ENCODE measurements around the gene NKAIN2. TPM values are rescaled to one million over a fixed set of nuclear protein-coding genes. Genes with fewer than 3 reads are reported as not detected.

The NKAIN2 gene
- total RNA-seq, 2 donors from 2014 or later = 0.68 TPM; not detected in 1

GRCh38 chr6:124490122-124490521, 686.5 kb downstream of the NKAIN2 start:
- no peaks in the 10 kb centered on the region for H3K9me3 ChIP-seq
- no peaks in the 10 kb centered on the region for H3K4me1 ChIP-seq (replicated peaks)
- no peak overlapping the region for H3K27ac ChIP-seq
- 51% methylated on average over 1 of the region's 1 CpG for WGBS
- DNase-seq (ENCODE audit: low spot score) = no peak
- intact Hi-C loops (cut with DNase I) = no loop called here
- TF ChIP-seq CTCF (IDR thresholded peaks at IDR 0.05) (no peak), POLR2AphosphoS5 (IDR thresholded peaks at IDR 0.05) (no peak), POLR2A (IDR thresholded peaks at IDR 0.05) (no peak)
- no peaks in the 10 kb centered on the region for H3K36me3 ChIP-seq
- H3K4me3 ChIP-seq = no peak overlapping the region
- no peaks in the 10 kb centered on the region for H3K27me3 ChIP-seq (replicated peaks; ENCODE audit: insufficient read depth)

- Histone ChIP-seq H3K27ac (no peak overlapping the region), H3K4me1 (replicated peaks) (no peaks in the 10 kb centered on the region), H3K27me3 (replicated peaks; ENCODE audit: insufficient read depth) (no peaks in the 10 kb centered on the region), H3K36me3 (no peaks in the 10 kb centered on the region), H3K9me3 (no peaks in the 10 kb centered on the region), H3K4me3 (no peak overlapping the region)
- no peak for TF ChIP-seq POLR2AphosphoS5 (IDR thresholded peaks at IDR 0.05)
- TF ChIP-seq CTCF (IDR thresholded peaks at IDR 0.05) = no peak
- TF ChIP-seq POLR2A (IDR thresholded peaks at IDR 0.05) = no peak
- DNase-seq (ENCODE audit: low spot score) = no peak
- 49% methylated on average over 1 of the region's 1 CpG for WGBS
- intact Hi-C loops (cut with DNase I) = no loop called here
Observed at GRCh38 chr6:124493259-124493658, 689.6 kb downstream of the NKAIN2 start.

- TF ChIP-seq POLR2AphosphoS5 (IDR thresholded peaks at IDR 0.05) (no peak), CTCF (IDR thresholded peaks at IDR 0.05) (no peak), POLR2A (IDR thresholded peaks at IDR 0.05) (no peak)
Observed at GRCh38 chr6:124494956-124495664, 691.4 kb downstream of the NKAIN2 start.

GRCh38 chr6:124495665-124496190, 692.1 kb downstream of the NKAIN2 start:
- no peak for TF ChIP-seq POLR2A (IDR thresholded peaks at IDR 0.05)
- TF ChIP-seq POLR2AphosphoS5 (IDR thresholded peaks at IDR 0.05) = no peak
- TF ChIP-seq CTCF (IDR thresholded peaks at IDR 0.05) = no peak
- Histone ChIP-seq H3K4me3 (no peak overlapping the region), H3K36me3 (no peaks in the 10 kb centered on the region), H3K9me3 (no peaks in the 10 kb centered on the region), H3K27ac (no peak overlapping the region), H3K4me1 (replicated peaks) (no peaks in the 10 kb centered on the region), H3K27me3 (replicated peaks; ENCODE audit: insufficient read depth) (no peaks in the 10 kb centered on the region)
- intact Hi-C loops (cut with DNase I) = no loop called here
- 85% methylated on average over 2 of the region's 2 CpGs for WGBS
- no peak for DNase-seq (ENCODE audit: low spot score)

More at GRCh38 chr6:124494956-124495664, 691.4 kb downstream of the NKAIN2 start:
- H3K4me1 ChIP-seq (replicated peaks) = no peaks in the 10 kb centered on the region
- H3K27me3 ChIP-seq (replicated peaks; ENCODE audit: insufficient read depth) = no peaks in the 10 kb centered on the region
- DNase-seq (ENCODE audit: low spot score) = no peak
- H3K27ac ChIP-seq = no peak overlapping the region
- H3K4me3 ChIP-seq = no peak overlapping the region
- WGBS = 96% methylated on average over 2 of the region's 2 CpGs
- no peaks in the 10 kb centered on the region for H3K36me3 ChIP-seq
- no peaks in the 10 kb centered on the region for H3K9me3 ChIP-seq
- intact Hi-C loops (cut with DNase I) = no loop called here

- WGBS = 100% methylated on average over 1 of the region's 1 CpG
- no peak overlapping the region for H3K27ac ChIP-seq
- no peak for TF ChIP-seq CTCF (IDR thresholded peaks at IDR 0.05)
- no peak for TF ChIP-seq POLR2AphosphoS5 (IDR thresholded peaks at IDR 0.05)
- no peak for TF ChIP-seq POLR2A (IDR thresholded peaks at IDR 0.05)
- intact Hi-C loops (cut with DNase I) = no loop called here
- no peaks in the 10 kb centered on the region for H3K4me1 ChIP-seq (replicated peaks)
- no peaks in the 10 kb centered on the region for H3K36me3 ChIP-seq
- no peaks in the 10 kb centered on the region for H3K9me3 ChIP-seq
- H3K4me3 ChIP-seq = no peak overlapping the region
- no peak for DNase-seq (ENCODE audit: low spot score)
- H3K27me3 ChIP-seq (replicated peaks; ENCODE audit: insufficient read depth) = no peaks in the 10 kb centered on the region
Observed at GRCh38 chr6:124496334-124496733, 692.7 kb downstream of the NKAIN2 start.
